HG03432 (cell line): ENCODE data around the gene MED27.
"Not testable (repeated sequence)": the region's sequence is repeated elsewhere in the genome, so short reads cannot be mapped to it uniquely, and the experiment has no call there.

Experiments
- ATAC-seq: cut with Tn5 transposase; IDR thresholded peaks from one replicate; pipeline ENCODE4 v1.9.1; 2021; ENCODE audit warnings: mild to moderate bottlenecking, moderate library complexity; ENCODE audit not compliant: unreplicated experiment

The MED27 gene

GRCh38 chr9:132077881-132078698, 1.6 kb downstream of the MED27 start:
- no peak for ATAC-seq

DNA sequence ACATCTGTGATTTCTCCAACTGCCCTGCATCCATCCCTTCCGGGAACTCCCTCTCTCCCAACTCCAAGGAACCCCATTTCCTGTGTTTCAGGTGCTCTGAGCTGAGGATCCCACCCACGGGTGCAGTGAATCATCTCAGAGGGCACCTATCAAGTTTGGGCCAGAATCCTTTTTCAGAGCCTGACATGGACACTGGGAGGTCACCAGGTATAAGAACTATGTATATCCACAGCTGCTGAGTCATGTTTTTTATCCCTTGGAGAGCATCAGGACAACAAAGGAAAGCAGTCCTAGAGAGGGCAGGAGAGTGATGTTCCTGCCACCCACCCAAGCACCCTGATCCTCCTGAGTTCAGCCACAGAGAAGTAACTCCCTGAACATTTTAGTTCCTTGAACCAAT, 3.8 kb downstream of the MED27 start:
- ATAC-seq, result no peak

GRCh38 chr9:132074736-132075135, 4.9 kb downstream of the MED27 start:
- ATAC-seq, result no peak

- ATAC-seq, result no peak
Measured at GRCh38 chr9:132071847-132072507, 7.7 kb downstream of the MED27 start.

- no peak for ATAC-seq
Measured at GRCh38 chr9:132069046-132069898, 10.4 kb downstream of the MED27 start.

DNA sequence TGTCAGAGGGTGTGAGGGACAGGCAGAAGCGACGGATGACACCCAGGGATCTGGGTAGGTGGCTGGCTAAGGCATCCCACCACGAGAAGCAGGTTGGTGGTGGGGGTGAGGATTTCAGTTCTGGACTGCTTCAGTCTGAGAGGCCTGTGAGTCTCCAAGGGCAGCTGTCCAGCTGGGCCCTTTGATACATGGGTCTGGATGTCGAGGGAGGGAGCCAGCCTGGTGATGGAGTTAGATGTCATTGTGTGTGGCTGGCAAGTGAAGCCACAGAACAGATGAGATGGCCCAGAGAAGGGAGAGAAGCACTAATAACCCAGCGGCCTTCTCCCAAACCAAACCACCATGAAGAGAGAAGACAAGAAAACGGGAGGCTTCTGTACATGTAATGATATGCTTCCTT, 11.1 kb downstream of the MED27 start:
- no peak for ATAC-seq

- ATAC-seq, result no peak
Measured at GRCh38 chr9:132066511-132066910, 13.2 kb downstream of the MED27 start.

DNA sequence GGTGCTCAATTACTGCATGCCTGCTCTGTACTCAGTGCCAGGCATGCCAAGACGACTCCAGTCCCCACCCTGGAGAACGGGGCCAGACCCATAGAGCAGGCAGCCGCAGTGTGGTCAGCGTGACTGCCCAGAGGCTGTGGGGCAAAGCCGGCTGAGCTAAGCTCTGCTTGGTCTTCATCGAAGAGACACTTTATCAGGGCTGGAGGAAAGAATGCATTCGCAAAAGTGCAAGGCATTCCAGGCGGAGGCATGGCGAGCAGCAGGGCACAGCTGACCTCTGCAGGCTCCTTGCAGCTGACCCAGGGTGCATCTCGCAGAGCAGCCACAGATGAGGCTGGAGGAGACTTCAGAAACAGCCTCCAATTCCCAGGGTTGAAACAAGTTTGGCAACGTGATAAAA, 13.6 kb downstream of the MED27 start:
- ATAC-seq, result no peak

DNA sequence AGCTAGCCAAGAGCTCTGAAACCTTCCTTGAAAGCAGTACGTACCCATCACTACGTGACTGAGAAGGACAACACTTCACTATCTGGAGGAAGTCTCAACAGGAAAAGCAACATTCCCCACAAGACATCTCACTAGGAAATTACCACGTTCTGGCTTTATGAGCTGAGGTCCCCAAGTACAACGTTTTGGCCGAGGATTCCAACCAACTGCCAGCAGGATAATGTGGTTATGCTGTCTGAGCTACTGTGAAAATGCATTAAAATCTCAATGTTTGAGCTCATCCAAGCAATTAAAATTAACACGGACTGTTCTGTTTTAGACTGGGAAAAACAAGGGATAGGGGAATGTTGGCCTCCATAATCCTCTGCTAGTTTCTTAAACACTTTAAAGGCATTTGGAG, 16.4 kb downstream of the MED27 start:
- no peak for ATAC-seq

- no peak for ATAC-seq
Measured at GRCh38 chr9:132062806-132063205, 16.9 kb downstream of the MED27 start.

GRCh38 chr9:132061526-132061925, 18.1 kb downstream of the MED27 start:
- ATAC-seq, result no peak

- ATAC-seq, result no peak
Measured at GRCh38 chr9:132059361-132059760, 20.3 kb downstream of the MED27 start.

DNA sequence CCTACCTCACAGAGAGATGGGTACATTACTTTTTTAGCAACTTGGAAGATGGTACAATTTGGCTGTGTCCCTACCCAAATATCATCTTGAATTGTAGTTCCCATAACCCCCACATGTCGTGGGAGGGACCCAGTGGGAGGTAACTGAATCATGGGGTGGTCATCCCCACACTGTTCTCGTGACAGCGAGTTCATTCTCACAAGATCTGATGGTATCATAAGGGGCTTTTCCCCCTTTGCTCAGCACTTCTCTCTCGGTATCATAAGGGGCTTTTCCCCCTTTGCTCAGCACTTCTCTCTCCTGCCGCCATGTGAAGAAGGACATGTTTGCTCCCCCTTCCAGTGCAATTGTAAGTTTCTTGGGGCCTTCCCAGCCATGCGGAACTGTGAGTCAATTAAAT, 21.4 kb downstream of the MED27 start:
- not testable (repeated sequence) for ATAC-seq

DNA sequence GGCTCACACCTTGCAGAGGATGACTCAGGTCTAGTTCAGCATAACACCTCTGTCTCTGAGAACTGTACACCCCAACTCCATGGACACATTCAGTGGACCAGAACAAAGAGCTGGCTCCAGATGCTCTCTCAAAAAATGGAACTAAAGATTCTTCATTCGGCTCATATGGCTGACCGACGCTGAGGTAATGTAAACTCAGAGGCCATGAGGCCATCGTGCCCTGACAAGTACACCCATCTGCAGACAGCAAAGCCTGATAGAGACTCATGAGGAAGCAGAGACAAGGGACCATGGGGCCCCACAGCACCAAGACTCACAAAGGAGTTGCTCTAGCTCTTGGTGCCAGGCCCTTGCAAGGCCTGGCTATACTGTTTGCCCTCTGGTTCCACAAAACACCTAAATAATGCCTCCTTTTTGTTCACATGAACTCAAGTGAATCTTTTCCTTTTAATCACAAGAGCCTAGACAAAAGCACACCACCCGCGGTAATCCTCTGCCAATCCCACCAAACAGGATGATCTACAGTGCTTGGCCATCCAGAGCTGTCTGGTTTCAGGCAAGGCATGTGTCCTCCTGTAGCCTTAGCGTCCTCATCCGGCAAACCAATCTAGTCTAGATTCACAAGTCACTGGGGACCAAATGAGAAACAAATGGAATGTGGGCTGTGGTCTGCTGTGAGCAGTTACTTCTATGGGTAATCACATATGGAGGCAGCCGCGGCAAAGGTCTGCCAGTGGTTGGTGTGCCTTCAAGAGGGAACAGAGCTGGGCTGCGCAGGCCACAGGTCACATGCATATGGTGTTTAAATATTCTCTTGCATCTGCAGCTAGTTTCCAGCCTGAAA, 22.7 kb downstream of the MED27 start:
- ATAC-seq, result no peak

- ATAC-seq, result no peak
Measured at GRCh38 chr9:132055756-132056155, 23.9 kb downstream of the MED27 start.

DNA sequence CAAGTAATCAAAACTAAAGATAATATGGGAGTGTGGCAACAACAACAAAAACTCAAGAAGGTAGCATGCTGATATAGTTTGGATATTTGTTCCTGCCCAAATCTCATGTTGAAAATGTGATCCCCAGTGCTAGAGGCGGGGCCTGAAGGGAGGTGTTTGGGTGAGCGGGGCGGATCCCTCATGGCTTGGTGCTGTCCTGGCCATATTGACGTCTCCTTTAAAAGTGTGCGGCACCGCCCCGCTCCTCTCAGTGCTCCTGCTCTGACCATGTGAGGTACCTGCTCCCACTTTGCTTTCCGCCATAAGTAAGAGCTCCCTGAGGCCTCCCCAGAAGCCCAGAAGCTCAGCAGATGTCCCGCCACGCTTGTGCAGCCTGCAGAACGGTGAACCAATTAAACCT, 25.6 kb downstream of the MED27 start:
- ATAC-seq, result no peak

GRCh38 chr9:132049900-132050299, 29.8 kb downstream of the MED27 start:
- ATAC-seq, result no peak

- no peak for ATAC-seq
Measured at GRCh38 chr9:132049323-132049882, 30.3 kb downstream of the MED27 start.

GRCh38 chr9:132048201-132048600, 31.5 kb downstream of the MED27 start:
- ATAC-seq, result no peak

DNA sequence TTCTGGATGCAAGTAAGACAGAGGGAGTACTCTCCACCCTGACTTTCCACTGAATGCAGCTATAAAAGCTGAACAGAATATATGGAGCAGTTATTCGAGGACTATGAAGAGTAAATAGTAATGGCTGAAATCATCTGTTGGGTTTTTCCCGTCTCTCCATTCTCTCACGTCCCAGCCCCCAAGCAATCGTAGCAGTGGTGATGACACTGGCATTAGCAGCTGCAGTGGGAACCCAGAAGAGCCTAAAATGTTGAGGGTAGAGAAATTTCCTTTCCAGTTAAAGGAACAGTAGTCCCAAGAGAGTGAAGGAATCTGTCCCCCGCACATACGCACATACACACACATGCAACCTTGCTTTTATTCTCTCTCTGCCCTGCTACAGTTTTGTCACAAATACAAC, 33.2 kb downstream of the MED27 start:
- ATAC-seq, result no peak
